Pancreas (tissue), 10 donors: ENCODE measurements around the gene WWP2. TPM values are rescaled to one million over a fixed set of nuclear protein-coding genes. Genes with fewer than 3 reads are reported as not detected.

Source experiments
- ATAC-seq, 4 donors: fragments of 200-7000 bp; cut with Tn5 transposase; one replicate each; pipeline versions ENCODE4 v1.8.0 to v1.9.1; 2020; ENCODE audit warnings: mild to moderate bottlenecking in 4 of 4, moderate library complexity in 4 of 4
- DNase-seq, 6 donors: peaks; one replicate each; pipeline ENCODE4 v3.0.0-alpha.2; 2020
- FAIRE-seq: peaks from 2 replicates; lab custom pipeline; 2012; peaks lifted over from hg19 to GRCh38; lab: Jason Lieb, UNC
- H3K27ac ChIP-seq, 4 donors: fragments of 200-600 bp; sonication (generic); 1 replicate in 3 of 4; 2 replicates in 1 of 4; pipeline versions ENCODE4 v1.5.0 to v1.8.0; 2020
- H3K27me3 ChIP-seq, 4 donors: fragments of 200-600 bp; one replicate each; pipeline ENCODE4 v1.8.0; 2021
- H3K36me3 ChIP-seq, 3 donors: fragments of 200-600 bp; sonication (generic) in 1 of 3; one replicate each; pipeline versions ENCODE4 v1.5.0 to v1.8.0; 2020 to 2021
- H3K4me1 ChIP-seq, 3 donors: fragments of 200-600 bp; one replicate each; pipeline ENCODE4 v1.8.0; 2021
- H3K4me3 ChIP-seq, 4 donors: fragments of 200-600 bp; sonication (generic) in 2 of 4; one replicate each; pipeline versions ENCODE4 v1.5.0 to v1.8.0; 2020 to 2021
- H3K9me3 ChIP-seq, 4 donors: fragments of 200-600 bp; one replicate each; pipeline ENCODE4 v1.8.0; 2021
- CTCF ChIP-seq, 4 donors: fragments of 200-600 bp; sonication (generic) in 3 of 4; IDR thresholded peaks; one replicate each; pipeline versions ENCODE4 v1.5.0 to v1.8.0; 2021; ENCODE audit warnings: antibody characterized with exemption in 4 of 4
- WGBS, 2 donors: extraction: QIAGEN DNeasy Blood & Tissue Kit; methylation state at CpG; one replicate each; pipeline ENCODE4 v1.1.7; 2013; 5-methylcytosine and 5-hydroxymethylcytosine counted together
- intact Hi-C, 3 donors: fragments of 100-400 bp; cut with DNase I; formaldehyde crosslinking; loops; one replicate each; pipeline versions ENCODE4 v1.11.1 to v1.14.2; 2022
- polyA plus RNA-seq, 2 donors: library from polyadenylated mRNA; stranded (reverse); fragments of 200-250 nt; gene quantifications; one replicate each; pipeline ENCODE4 v1.2.3, GENCODE V29; 2013
- total RNA-seq, 6 donors: library from RNA; stranded (reverse); fragmentation: NEBNext Ultra II Directional in 4 of 6; extraction: Animal tissue kit (Norgen Biotek cat#: 25700) in 4 of 6; gene quantifications; one replicate each; pipeline versions ENCODE4 v1.2.1 to v1.2.4, GENCODE V29; 2021 to 2023
- donor health status: healthy with polysubstance abuse.
- donor health status: DM: no; HTN: no; CAD: no; lungs with moderate emphysema.
- donor health status: DM: no; HTN: no; CAD: no.
- donor health status: control.
- donor health status: control.
- donor health status: Bipolar disorder and iron deficiency.
- donor health status: DM: yes; HTN: yes; CAD: no.
- donor health status: DM: no; HTN: no; CAD: no.
- donor health status: DM: no; HTN: no; CAD: no.
- donor health status: DM: yes; HTN: yes; CAD: no.

The WWP2 gene
- total and polyA plus RNA-seq, 8 donors: 27.4 to 50.4 (median 35.4) TPM

GRCh38 chr16:69916462-69916861 lies 154.3 kb downstream of the WWP2 start:
- 91 to 94% methylated on average over 1 of the region's 1 CpG for WGBS, 2 donors
- Histone ChIP-seq H3K27me3 (no peaks in the 10 kb centered on the region), H3K9me3 (no peaks in the 10 kb centered on the region), H3K4me1 (no peaks in the 10 kb centered on the region), H3K27ac (no peak overlapping the region), H3K36me3 (no peaks in the 10 kb centered on the region), H3K4me3 (no peak overlapping the region)
- no peak for TF ChIP-seq CTCF (IDR thresholded peaks at IDR 0.05)
- FAIRE-seq: no peak
- ATAC-seq: no peak
- no peak for DNase-seq
- intact Hi-C loops: no loop called here

DNA sequence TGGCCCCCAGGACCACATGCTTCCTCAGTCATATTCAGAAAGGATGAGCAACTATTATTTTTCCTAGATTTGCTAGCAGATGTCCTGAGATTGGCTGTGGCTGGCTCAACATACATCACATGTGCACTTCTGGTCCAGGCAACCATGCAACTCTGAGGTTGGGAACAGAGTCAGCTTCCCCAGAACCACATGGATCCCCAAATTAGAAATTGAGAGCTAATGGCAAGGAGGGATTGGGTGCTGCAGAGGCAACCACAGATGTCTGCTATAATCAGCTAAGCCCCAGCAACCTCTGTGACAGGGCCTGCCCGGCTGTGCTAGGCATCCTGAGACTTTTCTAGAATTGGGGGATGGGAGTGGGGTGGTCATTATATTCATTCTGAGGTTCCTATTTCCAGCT lies 155.2 kb downstream of the WWP2 start:
- Histone ChIP-seq H3K4me3 (no peak overlapping the region), H3K4me1 (no peaks in the 10 kb centered on the region), H3K9me3 (no peaks in the 10 kb centered on the region), H3K27me3 (no peaks in the 10 kb centered on the region), H3K36me3 (no peaks in the 10 kb centered on the region), H3K27ac (peak overlapping the region in 3 of 4 donors; percentile 51 to 69 (median 62))
- intact Hi-C loops: no loop called here
- ATAC-seq: peak in 2 of 4 donors; percentile 20 to 26
- no peak for TF ChIP-seq CTCF (IDR thresholded peaks at IDR 0.05)
- FAIRE-seq: no peak
- 59 to 83% methylated on average over 1 of the region's 1 CpG for WGBS, 2 donors
- no peak for DNase-seq

GRCh38 chr16:69917739-69918138 lies 155.6 kb downstream of the WWP2 start:
- 58 to 63% methylated on average over 20 of the region's 20 CpGs for whole genome bisulfite sequencing, 2 donors
- FAIRE-seq: no peak
- no peak for TF ChIP-seq CTCF (IDR thresholded peaks at IDR 0.05)
- H3K27me3 ChIP-seq: no peaks in the 10 kb centered on the region
- no peak overlapping the region for H3K4me3 ChIP-seq
- intact Hi-C loops: no loop called here
- H3K36me3 ChIP-seq: no peaks in the 10 kb centered on the region
- DNase-seq: peak in 5 of 6 donors; percentile 27 to 80 (median 65)
- no peaks in the 10 kb centered on the region for H3K4me1 ChIP-seq
- ATAC-seq: peak; percentile 83 to 93 (median 90)
- peak overlapping the region; percentile 44 to 69 (median 56) for H3K27ac ChIP-seq
- no peaks in the 10 kb centered on the region for H3K9me3 ChIP-seq

- DNase-seq (no peak), FAIRE-seq (no peak), ATAC-seq (no peak)
- Histone ChIP-seq H3K4me1 (no peaks in the 10 kb centered on the region), H3K9me3 (no peaks in the 10 kb centered on the region), H3K4me3 (no peak overlapping the region), H3K36me3 (no peaks in the 10 kb centered on the region), H3K27ac (peak overlapping the region; percentile 44 to 69 (median 56)), H3K27me3 (no peaks in the 10 kb centered on the region)
- no peak for TF ChIP-seq CTCF (IDR thresholded peaks at IDR 0.05)
- WGBS, 2 donors: 83 to 86% methylated on average over 1 of the region's 1 CpG
- intact Hi-C loops: no loop called here
Observed at GRCh38 chr16:69918241-69918640, 156.1 kb downstream of the WWP2 start.

GRCh38 chr16:69921127-69921526 lies 159.0 kb downstream of the WWP2 start:
- FAIRE-seq: no peak
- 90 to 94% methylated on average over 2 of the region's 2 CpGs for WGBS, 2 donors
- Histone ChIP-seq H3K4me3 (no peak overlapping the region), H3K27me3 (no peaks in the 10 kb centered on the region), H3K27ac (no peak overlapping the region), H3K36me3 (no peaks in the 10 kb centered on the region), H3K4me1 (no peaks in the 10 kb centered on the region), H3K9me3 (no peaks in the 10 kb centered on the region)
- DNase-seq: no peak
- no peak for ATAC-seq
- intact Hi-C loops: no loop called here
- TF ChIP-seq CTCF (IDR thresholded peaks at IDR 0.05): no peak
